OCI-LY7 (cell line): ENCODE measurements around the gene ADGRL4.

ENCODE experiments used
- CTCF ChIP-seq: fragments of 200-600 bp; sonication (generic); conservative IDR thresholded peaks from 2 replicates; pipeline ENCODE4 v1.5.1; 2014; ENCODE audit warnings: mild to moderate bottlenecking, antibody characterized with exemption, low read length, moderate library complexity, mixed read lengths
- EZH2phosphoT487 ChIP-seq: fragments of 200-600 bp; sonication (generic); IDR thresholded peaks from 2 replicates; pipeline ENCODE4 v1.6.1; 2018; ENCODE audit warnings: low read depth, borderline replicate concordance, mild to moderate bottlenecking, mixed run types, antibody characterized with exemption, low read length, moderate library complexity, mixed read lengths

- no peak for TF ChIP-seq EZH2phosphoT487
- no peak for TF ChIP-seq CTCF
Observed at GRCh38 chr1:78856096-78856495, 150.4 kb downstream of the ADGRL4 start.
